GM19240 (cell line): Measurements from ENCODE around the gene BGLAP.

Source experiments
- DNase-seq: peaks from one replicate; pipeline ENCODE4 v3.0.0; 2011; ENCODE audit warnings: low spot score; ENCODE audit not compliant: insufficient read length

Gene BGLAP

GRCh38 chr1:156257711-156258110, 15.7 kb downstream of the BGLAP start:
- no peak for DNase-seq

GRCh38 chr1:156258859-156259258, 16.9 kb downstream of the BGLAP start:
- no peak for DNase-seq

- DNase-seq = no peak
These were observed 17.8 kb downstream of the BGLAP start for GRCh38 chr1:156259805-156260204.

- no peak for DNase-seq
These were observed 18.9 kb downstream of the BGLAP start for GRCh38 chr1:156260896-156261295.

GRCh38 chr1:156262461-156263287, 20.7 kb downstream of the BGLAP start:
- DNase-seq = no peak

GRCh38 chr1:156263288-156263655, 21.3 kb downstream of the BGLAP start:
- no peak for DNase-seq

GRCh38 chr1:156266051-156266450, 24.1 kb downstream of the BGLAP start:
- no peak for DNase-seq

- no peak for DNase-seq
These were observed 26.4 kb downstream of the BGLAP start for GRCh38 chr1:156268336-156268735.

GRCh38 chr1:156270314-156270713, 28.3 kb downstream of the BGLAP start:
- no peak for DNase-seq

GRCh38 chr1:156276532-156276931, 34.5 kb downstream of the BGLAP start:
- DNase-seq = no peak

GRCh38 chr1:156276966-156277381, 35.0 kb downstream of the BGLAP start:
- no peak for DNase-seq

GRCh38 chr1:156279837-156280236, 37.9 kb downstream of the BGLAP start:
- DNase-seq = no peak

GRCh38 chr1:156281281-156281680, 39.3 kb downstream of the BGLAP start:
- peak; percentile 33 for DNase-seq

- no peak for DNase-seq
These were observed 39.9 kb downstream of the BGLAP start for GRCh38 chr1:156281693-156282478.

GRCh38 chr1:156282479-156283222, 40.7 kb downstream of the BGLAP start, which contains the start of gene SMG5:
SMG5 (minus strand) TSS chr1:156282825; CDS start chr1:156282680, 145 bp downstream.
- peak; percentile 89 for DNase-seq

GRCh38 chr1:156283521-156283920, 41.5 kb downstream of the BGLAP start:
- no peak for DNase-seq

GRCh38 chr1:156284112-156284511, 42.1 kb downstream of the BGLAP start, which contains the start of gene TMEM79:
TMEM79 (plus strand) TSS chr1:156284325; CDS start chr1:156285227, 902 bp downstream.
- no peak for DNase-seq

GRCh38 chr1:156284757-156285156, 42.8 kb downstream of the BGLAP start:
- DNase-seq = no peak

GRCh38 chr1:156285437-156285836, 43.5 kb downstream of the BGLAP start:
- DNase-seq = no peak

GRCh38 chr1:156286061-156286460, 44.1 kb downstream of the BGLAP start:
- no peak for DNase-seq

GRCh38 chr1:156289857-156290256, 47.9 kb downstream of the BGLAP start:
- no peak for DNase-seq
